ENCODE data around the gene RGCC. TPM values are rescaled to one million over a fixed set of nuclear protein-coding genes. Genes with fewer than 3 reads are reported as not detected.

RGCC gene
- total RNA-seq, 6 experiments from 2014 or later, result 0.51 to 4.9 (median 2.3) TPM; not detected in 1

GRCh38 chr13:41488124-41488523, 30.8 kb downstream of the RGCC start:
- intact Hi-C loops (cut with DNase I), result no loop called here
- Histone ChIP-seq H3K4me3 (no peak overlapping the region), H3K27me3 (no peaks in the 10 kb centered on the region), H3K4me1 (no peaks in the 10 kb centered on the region), H3K27ac (no peak overlapping the region), H3K9me3 (no peaks in the 10 kb centered on the region), H3K36me3 (no peaks in the 10 kb centered on the region)
- DNase-seq, result no peak
- TF ChIP-seq, protein P1, sequence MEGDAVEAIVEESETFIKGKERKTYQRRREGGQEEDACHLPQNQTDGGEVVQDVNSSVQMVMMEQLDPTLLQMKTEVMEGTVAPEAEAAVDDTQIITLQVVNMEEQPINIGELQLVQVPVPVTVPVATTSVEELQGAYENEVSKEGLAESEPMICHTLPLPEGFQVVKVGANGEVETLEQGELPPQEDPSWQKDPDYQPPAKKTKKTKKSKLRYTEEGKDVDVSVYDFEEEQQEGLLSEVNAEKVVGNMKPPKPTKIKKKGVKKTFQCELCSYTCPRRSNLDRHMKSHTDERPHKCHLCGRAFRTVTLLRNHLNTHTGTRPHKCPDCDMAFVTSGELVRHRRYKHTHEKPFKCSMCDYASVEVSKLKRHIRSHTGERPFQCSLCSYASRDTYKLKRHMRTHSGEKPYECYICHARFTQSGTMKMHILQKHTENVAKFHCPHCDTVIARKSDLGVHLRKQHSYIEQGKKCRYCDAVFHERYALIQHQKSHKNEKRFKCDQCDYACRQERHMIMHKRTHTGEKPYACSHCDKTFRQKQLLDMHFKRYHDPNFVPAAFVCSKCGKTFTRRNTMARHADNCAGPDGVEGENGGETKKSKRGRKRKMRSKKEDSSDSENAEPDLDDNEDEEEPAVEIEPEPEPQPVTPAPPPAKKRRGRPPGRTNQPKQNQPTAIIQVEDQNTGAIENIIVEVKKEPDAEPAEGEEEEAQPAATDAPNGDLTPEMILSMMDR (IDR thresholded peaks at IDR 0.05), result no peak
- no peak for TF ChIP-seq POLR2A (IDR thresholded peaks at IDR 0.05)
- ATAC-seq, result no peak
- WGBS (ENCODE audit: insufficient coverage, low coverage, low lambda C conversion rate, missing lambda C conversion rate), result 83% methylated on average over 1 of the region's 2 CpGs

GRCh38 chr13:41490371-41491015, 33.1 kb downstream of the RGCC start:
- DNase-seq (no peak), ATAC-seq (no peak)
- Histone ChIP-seq H3K4me1 (no peaks in the 10 kb centered on the region), H3K36me3 (no peaks in the 10 kb centered on the region), H3K9me3 (no peaks in the 10 kb centered on the region), H3K27ac (no peak overlapping the region), H3K27me3 (no peaks in the 10 kb centered on the region), H3K4me3 (no peak overlapping the region)
- intact Hi-C loops (cut with DNase I), result no loop called here
- WGBS (ENCODE audit: insufficient coverage, low coverage, low lambda C conversion rate, missing lambda C conversion rate), result 82% methylated on average over 3 of the region's 3 CpGs
- no peak for TF ChIP-seq POLR2A (IDR thresholded peaks at IDR 0.05)
- TF ChIP-seq, protein P1 (IDR thresholded peaks at IDR 0.05), result no peak

DNA sequence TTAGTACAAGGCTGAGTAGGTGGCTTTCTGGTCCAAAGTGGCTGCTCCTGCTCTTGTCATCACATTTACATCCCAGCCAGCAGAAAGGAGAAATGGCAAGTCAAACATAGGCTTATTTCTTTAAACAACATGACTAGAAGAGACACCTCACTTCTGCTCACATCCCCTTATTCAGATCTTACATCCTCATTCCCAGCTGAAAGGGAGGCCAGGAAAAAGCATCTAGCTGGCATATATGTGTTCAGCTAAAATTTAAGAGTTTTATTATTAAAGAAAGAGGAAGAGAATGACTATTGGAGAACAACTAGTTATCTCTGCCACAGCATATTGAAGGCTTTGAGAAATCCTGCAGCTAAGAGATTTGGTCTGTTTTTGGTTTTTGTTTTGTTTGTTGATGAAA, 34.1 kb downstream of the RGCC start:
- H3K4me3 ChIP-seq, result no peak overlapping the region
- H3K27ac ChIP-seq, result no peak overlapping the region
- TF ChIP-seq, protein P1 (IDR thresholded peaks at IDR 0.05), result no peak
- TF ChIP-seq POLR2A (IDR thresholded peaks at IDR 0.05), result no peak
- no peaks in the 10 kb centered on the region for H3K36me3 ChIP-seq
- ATAC-seq (no peak), DNase-seq (no peak)
- no peaks in the 10 kb centered on the region for H3K9me3 ChIP-seq
- intact Hi-C loops (cut with DNase I), result no loop called here
- H3K27me3 ChIP-seq, result no peaks in the 10 kb centered on the region
- no peaks in the 10 kb centered on the region for H3K4me1 ChIP-seq

- intact Hi-C loops (cut with DNase I), result no loop called here
- peak overlapping the region in 1 of 3 donors; percentile 10 for H3K27ac ChIP-seq
- ATAC-seq (peak in 2 of 4 donors; percentile 42 to 62), DNase-seq (no peak)
- H3K4me1 ChIP-seq, result no peaks in the 10 kb centered on the region
- no peak overlapping the region for H3K4me3 ChIP-seq
- no peaks in the 10 kb centered on the region for H3K36me3 ChIP-seq
- no peaks in the 10 kb centered on the region for H3K9me3 ChIP-seq
- TF ChIP-seq, protein P1 (IDR thresholded peaks at IDR 0.05), result no peak
- TF ChIP-seq POLR2A (IDR thresholded peaks at IDR 0.05), result no peak
- no peaks in the 10 kb centered on the region for H3K27me3 ChIP-seq
- 46% methylated on average over 4 of the region's 4 CpGs for WGBS (ENCODE audit: insufficient coverage, low coverage, low lambda C conversion rate, missing lambda C conversion rate)
These were observed 35.3 kb downstream of the RGCC start for GRCh38 chr13:41492432-41493260.
